NCI-H526 treated with DMSO at 0.1 percent for 48 hours (cell line): ENCODE measurements around the gene PRTFDC1.

ENCODE experiments used
- DNase-seq: peaks from one replicate; lab custom pipeline; 2025; lab: John Stamatoyannopoulos, UW

PRTFDC1 gene

DNA sequence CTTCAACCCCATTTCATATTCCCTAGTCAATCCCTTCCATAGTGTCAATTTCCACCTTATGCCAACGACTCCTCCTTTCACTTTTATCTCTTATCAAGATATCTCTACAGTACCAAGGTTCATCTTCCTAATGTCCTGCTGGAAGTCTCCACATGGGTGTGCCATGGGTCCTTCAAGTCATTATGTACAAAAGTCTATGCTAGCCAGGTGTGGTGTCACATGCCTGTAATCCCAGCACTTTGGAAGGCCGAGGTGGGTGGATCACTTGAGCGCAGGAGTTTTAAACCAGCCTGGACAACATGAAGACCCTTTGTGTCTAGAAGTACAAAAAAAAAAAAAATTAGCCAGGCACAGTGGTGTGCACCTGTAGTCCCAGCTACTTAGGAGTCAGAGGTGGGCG lies 47.6 kb downstream of the PRTFDC1 start:
- no peak for DNase-seq

DNA sequence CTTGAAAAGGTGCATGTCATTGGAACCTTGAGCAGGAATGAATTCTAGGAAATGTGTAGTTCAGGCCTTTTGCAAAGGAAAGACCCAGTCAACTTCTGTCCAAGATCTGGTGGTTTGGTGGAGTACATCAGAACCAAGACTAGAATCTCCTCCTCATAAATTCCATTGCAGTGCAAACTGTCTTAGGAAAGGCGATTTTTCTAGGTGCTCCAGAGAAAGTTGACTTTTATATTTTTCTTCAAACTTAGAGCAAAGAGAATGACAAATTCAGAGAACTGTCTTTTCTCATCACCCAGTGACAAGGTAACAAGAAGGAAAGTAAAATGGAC lies 50.0 kb downstream of the PRTFDC1 start:
- no peak for DNase-seq

DNA sequence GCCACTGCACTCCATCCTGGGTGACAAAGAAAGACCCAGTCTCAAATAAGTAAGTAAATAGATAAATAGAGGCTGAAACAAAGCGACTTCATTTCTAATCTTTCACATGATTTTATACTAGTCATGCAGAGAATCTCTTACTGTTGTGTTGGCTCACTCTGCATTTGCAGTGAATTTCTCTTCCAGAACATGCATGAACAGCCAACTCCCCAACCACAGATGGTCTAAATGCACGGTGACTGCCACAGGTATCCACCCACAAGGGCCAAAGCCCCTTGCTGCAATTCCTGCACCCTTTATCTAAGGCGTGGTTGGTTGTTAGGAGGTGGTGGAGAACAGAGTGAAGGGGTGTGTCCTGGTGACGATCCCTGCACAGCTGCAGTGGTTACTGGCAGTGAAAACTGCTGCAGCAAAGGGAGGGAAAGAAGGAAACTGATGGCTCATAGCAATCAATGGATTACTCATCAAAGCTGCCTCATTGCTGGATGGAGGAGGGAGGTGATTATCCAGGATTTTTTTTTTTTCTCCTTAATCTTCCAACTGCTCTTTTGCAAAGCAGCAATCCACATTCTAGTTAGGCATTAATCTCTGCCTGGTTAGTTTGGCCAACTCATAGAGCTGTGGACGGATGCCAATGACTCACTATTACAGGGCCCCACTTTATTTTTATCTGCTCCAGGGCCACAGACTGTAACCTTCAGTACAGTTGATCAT lies 50.6 kb downstream of the PRTFDC1 start:
- DNase-seq: no peak

DNA sequence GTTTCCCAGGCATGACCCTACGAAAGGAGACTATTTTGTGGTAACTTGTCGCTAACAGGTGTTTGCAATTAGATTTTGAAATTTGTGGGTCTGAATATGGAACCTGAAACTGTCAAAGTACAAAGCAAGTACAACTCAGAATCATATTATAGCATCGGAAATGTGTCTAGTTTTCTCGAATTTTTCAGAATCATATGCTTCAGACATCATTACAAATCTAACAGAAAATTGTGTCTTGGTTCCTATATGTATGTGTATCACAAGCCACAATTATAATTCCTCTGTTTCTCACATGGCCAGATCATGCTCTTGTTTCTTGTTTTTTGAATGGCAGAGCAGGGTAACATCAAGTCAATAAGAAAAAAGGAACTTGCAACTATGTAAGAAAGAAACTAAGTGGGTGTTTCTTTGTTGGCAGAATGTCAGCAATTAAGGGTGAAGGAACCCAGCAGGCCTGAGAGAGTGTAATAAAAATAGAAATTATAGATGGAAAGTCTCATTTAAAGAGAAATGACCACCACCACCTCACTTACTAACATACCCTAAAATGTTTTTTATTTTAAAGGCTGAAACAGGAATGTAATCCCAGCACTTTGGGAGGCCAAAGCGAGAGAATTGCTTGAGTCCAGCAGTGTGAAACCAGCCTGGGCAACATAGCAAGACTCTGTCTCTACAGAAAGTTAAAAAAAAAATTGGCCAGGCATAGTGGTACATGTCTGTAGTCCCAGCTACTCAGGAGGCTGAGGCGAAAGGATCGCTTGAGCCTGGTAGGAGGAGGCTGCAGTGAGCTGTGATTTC lies 51.3 kb downstream of the PRTFDC1 start:
- DNase-seq: no peak

DNA sequence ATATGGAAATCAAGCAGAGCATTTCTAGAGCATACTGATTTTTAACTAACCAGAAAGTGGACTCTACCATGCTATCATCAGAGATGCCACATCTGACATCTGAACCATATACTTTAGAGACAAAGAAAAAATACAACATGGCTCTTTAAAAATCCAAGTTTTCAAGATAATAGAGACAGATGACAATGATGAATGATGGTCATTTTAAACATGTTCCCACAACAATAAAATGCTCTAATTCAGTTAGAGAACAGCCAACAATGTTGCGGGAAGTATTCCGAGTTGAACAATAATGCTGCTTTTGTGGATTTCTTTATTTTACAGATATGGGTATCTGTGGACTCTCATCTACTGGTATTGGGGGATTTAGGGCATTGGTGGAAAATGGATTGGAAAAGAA lies 52.8 kb downstream of the PRTFDC1 start:
- no peak for DNase-seq

DNA sequence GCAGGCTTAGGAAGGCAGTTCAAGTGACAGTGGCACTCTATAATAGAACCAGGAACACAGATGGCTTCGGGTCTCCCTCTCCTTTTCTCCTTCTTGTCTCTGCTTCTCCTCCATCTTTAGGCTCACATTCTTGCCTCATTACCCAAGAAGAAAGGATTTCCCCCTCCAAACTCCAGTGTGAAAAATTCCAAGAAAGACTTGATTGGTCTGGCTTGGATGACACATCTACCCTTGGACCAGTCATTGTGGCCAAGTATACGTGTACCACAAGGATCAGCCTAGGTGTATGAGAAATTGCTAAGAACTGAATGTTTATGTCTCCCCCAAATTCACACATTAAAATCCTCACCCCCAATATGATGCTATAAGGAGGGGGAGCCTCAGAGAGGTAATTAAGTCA lies 53.9 kb downstream of the PRTFDC1 start:
- no peak for DNase-seq

DNA sequence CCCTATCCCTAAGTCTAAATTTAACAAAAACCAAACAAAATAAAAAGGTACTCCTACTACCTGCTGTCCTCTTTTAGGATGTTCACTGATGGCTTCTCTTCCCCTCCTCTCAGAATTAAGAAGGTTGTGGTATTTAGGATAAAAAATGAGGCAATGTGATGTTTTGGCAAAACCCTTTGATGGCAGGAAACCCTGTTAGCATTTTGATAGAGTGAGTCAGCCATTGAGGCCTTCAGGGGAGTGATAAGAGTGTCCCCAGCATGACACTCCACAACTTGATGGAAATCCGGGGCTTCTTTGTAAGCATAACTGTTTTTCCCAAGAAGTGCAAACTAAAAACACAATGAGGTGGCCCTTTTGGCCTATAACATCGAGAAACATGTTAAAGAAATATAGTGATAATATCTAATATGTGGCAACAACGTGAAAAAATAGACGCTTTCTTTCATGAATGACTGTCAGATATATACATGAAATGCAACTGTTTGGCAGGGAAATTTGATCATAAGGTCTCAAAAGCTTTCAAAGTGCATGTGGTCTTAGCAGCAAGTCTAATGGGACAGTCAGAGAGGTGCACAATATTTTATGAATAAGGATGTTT lies 55.0 kb downstream of the PRTFDC1 start:
- DNase-seq: no peak

DNA sequence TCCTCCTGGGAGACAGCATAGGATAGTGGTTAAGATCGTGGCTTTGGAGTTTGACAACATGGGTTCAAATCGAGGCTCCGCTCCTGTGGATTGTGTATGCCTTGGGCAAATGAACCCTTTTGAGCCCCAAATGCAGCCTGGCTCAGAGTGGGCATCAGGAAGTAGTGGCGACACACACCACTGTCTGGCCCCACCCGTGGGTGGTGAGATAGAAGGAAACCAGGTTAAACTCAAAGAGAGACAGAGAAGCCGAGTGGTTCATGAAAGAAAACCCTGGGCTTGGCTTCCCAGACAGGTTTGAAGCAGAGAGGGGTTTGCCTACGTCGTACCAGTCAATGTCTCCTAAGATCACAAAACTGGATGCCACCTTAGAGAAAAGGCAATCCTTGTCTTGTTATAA lies 57.7 kb downstream of the PRTFDC1 start:
- no peak for DNase-seq

DNA sequence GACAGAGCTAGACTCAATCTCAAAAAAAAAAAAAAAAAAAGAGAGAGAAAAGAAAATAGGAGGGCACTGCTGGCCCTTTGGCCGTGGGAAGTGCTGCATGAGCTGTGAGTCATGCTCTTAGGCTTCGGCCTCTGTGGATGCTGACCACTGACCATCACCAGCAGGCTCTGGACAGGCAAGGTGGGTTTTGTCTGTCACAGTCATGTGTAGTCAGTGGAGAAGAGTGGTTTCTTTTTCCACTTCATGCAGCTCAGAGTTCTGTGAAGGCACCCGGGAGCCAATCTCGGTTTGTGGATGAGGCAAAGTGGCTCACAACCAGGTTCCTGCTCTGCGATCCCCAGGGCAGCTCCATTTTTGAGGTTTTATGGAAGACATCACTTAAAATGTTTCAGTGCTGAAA lies 58.1 kb downstream of the PRTFDC1 start:
- DNase-seq: no peak

DNA sequence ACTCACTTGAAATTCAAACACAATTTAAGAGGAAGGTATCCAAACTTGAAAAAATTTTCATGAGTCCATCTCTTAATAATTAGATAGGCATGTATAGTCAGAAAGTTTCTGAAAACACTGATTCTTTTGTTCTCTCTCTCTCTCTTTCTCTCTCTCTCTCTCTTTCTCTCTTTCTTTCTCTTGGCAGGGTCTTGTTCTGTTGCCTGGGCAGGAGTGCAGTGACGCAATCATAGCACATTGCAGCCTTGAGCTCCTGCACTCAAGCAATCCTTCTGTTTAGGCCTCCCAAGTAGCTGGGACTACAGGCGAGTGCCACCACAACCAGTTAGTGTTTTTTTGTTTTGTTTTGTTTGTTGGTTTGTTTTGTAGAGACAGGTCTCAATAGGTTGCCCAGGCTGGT lies 59.3 kb downstream of the PRTFDC1 start:
- no peak for DNase-seq

DNA sequence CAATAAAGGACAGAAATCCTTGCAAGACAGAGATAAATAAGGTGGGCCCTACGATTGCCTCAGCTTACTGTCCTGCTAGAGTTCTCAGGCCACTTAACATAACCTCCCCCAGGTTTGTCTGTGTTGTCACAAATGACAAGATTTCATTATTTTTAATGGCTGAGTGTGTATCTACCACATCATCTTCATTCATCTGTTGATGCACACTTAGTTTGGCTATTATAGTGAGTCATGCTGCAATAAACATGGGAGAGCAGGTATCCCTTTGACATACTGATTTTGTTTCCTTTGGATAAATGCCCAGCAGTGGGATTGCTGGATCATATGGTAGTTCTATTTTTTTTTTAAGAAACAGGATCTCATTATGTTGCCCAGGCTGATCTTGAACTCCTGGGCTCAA lies 60.6 kb downstream of the PRTFDC1 start:
- no peak for DNase-seq

DNA sequence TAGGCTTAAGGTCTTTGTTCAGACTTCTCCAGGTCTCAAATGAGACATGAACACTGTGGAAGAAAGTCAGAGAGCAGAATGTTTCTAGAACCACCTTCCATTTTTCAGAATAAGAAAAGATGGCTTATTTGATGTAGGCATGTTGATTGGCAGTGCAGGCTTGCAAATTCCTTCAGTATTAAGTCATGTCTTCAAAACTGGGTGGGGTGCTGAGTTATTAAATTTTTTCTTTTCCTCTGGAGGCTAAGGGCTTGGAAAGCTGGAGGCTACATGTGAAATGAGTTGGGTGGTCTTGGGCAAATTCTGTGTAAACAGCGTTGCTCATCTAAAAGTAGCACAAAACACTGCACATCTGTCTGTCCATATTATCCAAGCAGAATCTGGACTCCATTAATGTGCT lies 62.8 kb downstream of the PRTFDC1 start:
- no peak for DNase-seq

DNA sequence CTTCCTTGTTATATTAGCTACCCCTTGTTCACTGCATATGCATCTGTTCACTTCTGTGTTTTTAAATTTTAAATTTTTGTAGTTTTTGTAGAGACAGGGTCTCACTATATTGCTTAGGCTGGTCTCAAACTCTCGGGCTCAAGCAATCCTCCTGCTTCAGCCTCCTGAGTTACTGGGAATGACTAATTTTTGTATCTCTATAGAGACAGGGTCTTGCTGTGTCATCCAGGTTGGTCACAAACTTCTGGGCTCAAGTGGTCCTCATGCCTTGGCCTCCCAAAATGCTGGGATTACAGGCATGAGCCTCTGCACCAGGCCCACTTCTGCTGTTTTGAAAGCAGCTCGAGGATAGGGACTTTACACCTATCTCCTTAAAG lies 64.6 kb downstream of the PRTFDC1 start:
- no peak for DNase-seq

DNA sequence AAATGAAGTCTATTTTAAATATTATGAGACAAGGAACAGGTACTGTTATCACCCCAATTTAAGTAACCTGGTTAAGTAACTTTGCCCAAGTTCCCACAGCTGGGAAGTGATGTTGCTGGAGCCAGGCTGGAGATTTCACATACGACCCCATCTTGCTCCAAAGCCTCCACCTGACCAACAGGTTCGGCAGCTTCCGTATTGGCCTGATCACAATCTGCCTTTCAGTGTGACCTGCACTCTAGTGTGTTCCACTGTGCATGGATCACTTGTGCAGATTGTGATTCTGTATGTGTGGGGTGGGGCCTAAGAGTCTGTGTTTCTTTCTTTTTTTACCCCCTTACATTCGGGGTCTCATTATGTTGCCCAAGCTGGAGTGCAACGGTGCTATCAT lies 66.1 kb downstream of the PRTFDC1 start:
- DNase-seq: no peak

DNA sequence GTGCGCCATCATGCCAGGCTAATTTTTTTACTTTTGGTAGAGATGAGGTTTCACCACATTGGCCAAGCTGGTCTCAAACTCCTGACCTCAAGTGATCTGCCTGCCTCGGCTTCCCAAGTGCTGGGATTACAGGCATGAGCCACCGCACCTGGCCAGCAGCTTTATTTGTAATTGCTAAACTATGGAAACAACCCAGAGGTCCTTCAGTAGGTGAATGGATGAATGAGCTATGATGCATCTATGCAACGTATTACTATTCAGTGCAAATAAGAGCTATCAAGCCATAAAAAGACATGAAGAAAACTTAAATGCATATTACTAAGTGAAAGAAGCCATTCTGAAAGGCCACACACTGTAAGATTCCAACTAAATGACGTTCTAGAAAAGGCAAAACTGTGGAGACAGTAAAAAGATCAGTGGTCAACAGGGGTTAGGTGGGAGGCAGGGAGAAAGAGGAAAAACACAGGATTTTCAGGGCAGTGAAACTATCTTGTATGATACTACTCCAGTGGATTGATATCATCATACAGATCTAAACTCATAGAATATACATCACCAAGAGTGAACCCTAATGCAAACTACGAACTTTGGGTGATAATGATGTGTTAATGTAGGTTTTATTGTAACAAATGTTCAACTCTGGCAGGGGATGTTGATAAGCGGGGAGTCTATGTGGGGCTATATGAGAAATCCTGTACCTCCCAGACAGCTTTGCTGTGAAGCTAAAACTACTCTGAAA lies 66.7 kb downstream of the PRTFDC1 start:
- no peak for DNase-seq

DNA sequence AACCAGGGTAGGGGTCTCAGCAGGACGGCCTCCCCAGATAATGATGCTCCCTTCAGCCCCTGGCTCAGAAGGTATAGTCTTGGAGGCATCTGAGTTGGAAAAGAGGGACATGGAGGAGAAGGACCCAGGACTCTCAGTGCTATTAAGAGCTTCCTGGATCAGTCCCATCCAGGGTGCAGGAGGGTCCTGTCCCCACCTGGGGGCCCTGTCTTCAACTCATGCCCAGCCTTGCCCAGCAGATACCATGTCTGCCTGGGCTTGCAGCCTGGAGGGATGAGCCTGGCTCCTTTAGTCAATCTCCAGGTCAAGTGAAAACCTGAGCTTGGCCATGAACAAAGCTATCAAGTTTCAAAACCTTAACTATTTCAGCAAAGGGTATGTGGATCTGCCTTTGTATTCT lies 67.6 kb downstream of the PRTFDC1 start:
- DNase-seq: no peak

DNA sequence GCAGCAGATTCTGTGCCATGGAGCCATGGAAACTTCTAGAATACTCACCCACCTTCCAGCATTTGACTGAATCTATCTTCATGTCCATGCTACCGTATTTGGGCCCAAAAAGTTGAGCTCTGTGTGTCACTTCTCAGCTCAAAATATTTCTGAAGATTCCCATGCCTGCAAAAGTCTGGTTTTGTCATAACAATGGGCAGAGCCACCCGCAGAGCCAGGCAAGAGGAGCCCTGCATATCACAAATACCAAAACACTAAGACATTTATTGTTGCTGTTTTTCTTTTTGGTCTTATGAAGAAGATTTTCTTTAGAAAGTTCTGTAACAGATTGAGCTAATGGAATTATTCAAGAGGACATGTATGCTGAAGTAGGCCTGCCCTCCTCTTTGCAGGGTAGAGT lies 68.1 kb downstream of the PRTFDC1 start:
- no peak for DNase-seq

DNA sequence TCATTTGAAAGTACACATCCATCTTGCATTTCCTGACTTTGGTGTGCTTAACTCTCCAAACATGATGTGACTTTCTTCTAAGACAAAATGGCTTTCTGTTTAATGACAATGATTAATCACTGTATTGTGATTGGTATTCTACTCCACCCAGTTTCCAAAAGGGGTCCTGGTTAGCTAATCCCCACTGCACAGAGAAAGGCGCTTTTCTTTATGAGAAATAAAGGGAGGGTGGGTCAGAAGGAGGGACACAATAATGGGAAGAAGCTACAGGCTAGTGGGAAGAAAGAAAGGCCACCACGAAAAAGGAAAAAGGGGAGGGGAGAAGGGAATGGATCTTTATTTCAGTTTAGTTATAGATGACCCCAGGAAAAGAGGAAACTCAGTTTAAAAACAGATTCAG lies 69.2 kb downstream of the PRTFDC1 start:
- DNase-seq: no peak

DNA sequence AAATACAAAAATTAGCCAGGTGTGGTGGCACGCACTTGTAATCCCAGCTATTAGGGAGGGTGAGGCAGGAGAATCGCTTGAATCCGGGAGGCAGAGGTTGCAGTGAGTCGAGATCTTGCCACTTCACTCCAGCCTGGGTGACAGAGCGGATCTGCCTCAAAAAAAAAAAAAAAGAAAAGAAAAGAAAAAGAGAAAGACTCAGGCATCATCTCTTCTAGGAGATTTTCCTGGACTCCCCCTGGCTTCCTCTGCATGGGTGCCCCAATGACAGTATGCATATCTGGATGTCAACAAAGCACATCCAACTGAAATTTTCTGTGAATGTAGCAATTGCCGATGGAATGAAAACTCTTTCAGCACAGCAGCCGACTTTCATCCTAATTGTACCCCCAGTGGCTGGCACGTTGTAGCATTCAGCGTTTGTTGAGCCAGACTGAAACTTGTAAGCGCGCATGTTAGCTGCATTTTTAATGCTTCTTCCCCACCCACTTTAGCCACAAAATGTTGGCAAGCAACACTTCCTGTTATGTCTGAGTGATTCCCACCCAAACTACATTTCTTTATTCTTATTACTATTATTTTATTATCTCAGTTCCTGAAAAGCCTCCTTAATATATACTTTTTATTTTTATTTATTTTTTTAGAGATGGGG lies 70.2 kb downstream of the PRTFDC1 start:
- no peak for DNase-seq

DNA sequence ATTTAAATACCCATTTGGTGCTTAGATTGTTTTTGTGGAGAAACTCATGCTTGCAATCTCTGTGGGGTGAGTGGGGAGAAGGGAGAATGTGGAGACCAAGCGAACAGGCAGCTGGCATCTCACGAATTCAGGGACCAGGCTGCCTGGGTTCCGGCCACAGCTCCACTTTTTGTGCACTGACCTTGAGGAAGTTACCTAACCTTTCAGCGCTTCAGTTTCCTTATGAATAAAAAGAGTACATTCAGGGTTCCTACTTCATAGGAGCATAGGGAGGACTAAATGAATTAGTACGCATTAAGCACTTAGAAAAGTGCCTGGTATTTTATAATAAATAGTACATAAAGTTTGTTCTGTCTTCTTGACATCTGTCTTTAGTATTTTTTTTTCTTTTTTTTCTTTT lies 72.5 kb downstream of the PRTFDC1 start:
- no peak for DNase-seq

DNA sequence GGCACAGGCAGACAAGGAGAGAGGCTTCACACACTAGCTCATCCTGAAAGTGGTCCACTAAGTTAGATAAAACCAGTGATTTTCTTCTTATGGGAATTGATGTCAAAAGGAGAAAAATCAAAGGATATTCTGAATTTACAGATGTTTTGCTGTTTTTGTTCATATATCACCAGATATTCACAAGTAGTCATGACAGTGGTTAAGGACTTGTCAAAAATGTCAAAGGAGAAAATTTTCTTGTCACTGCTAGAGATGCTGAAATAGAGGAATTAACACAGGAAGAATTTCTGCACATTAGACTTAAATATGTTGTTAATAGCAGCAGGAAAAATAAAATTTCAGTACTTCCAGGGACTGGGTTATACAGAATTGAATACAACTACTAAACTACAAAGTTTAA lies 78.3 kb downstream of the PRTFDC1 start:
- DNase-seq: no peak

DNA sequence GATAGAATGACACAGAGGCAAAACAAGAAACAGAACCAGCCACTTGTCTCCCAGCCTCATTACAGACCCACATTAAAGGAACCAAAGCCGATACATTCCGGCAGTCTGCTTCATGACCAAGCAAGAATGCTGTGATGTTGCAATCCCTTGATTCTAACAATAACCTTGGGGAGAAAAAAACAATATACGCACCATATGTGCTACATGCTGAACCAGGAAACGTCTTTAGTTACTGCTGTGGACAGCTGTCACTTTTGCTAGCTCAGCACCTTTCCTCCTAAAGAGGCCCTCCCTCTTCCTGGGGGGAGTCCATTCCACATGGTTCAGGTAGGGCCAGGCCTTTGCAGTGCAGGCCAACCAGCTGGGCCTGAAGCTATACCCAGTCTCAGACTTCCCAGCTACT lies 79.1 kb downstream of the PRTFDC1 start:
- no peak for DNase-seq
